Measurements from ENCODE around the gene KRTAP4-2. TPM values are rescaled to one million over a fixed set of nuclear protein-coding genes. Genes with fewer than 3 reads are reported as not detected.

KRTAP4-2 gene
- total and polyA plus RNA-seq, 10 of the 15 experiments (the other 5 are each of a cell fraction or from before 2014, with no cell fraction given): not detected

- peak in 1 of 2 experiments; percentile 62; a peak in 1 of 4 replicates for TF ChIP-seq ETV6 (conservative IDR thresholded peaks at IDR 0.05 in 1 of 2, IDR thresholded peaks at IDR 0.05 in 1 of 2; ENCODE audit: borderline replicate concordance in 1 of 2, low read depth in 1 of 2)
- no peak for TF ChIP-seq SUPT20H (IDR thresholded peaks at IDR 0.05; ENCODE audit: borderline replicate concordance, control insufficient read depth, low read depth, low read length)
- no peak for TF ChIP-seq STAT1 (conservative IDR thresholded peaks at IDR 0.05)
- TF ChIP-seq SIX5 (IDR thresholded peaks at IDR 0.05; ENCODE audit: low read depth, low read length, severe bottlenecking): no peak
- TF ChIP-seq CBX5 (IDR thresholded peaks at IDR 0.05; ENCODE audit: low read depth): no peak
- TF ChIP-seq FOXK2 (IDR thresholded peaks at IDR 0.05): no peak
These were observed 46.0 kb downstream of the KRTAP4-2 start (continued) for GRCh38 chr17:41131979-41132378.

Small RNA genes within 50 kb of the gene (small RNA-seq; reads per million reads assigned to genes)
- gene KRTAP4-17P: not detected

Other genes with a start within 250 kb of the KRTAP4-2 start
Only the 7 nearest of the 41 such genes appear.
- not detected in 2 replicates for gene KRTAP4-6, start 37.7 kb downstream of the KRTAP4-2 start, total RNA-seq (2014; rRNA removed)
- gene KRTAP4-6, start 37.7 kb downstream of the KRTAP4-2 start, total RNA-seq (2014; rRNA removed; fragmentation: Illumina TruSeq; extraction: Trizol): not detected in 2 replicates
- not detected in 2 replicates for gene KRTAP4-6, start 37.7 kb downstream of the KRTAP4-2 start, total RNA-seq (2021)
- not detected in 2 replicates for gene KRTAP4-6, start 37.7 kb downstream of the KRTAP4-2 start, polyA plus RNA-seq (2011; rRNA removed)
- gene KRTAP4-6, start 37.7 kb downstream of the KRTAP4-2 start, polyA plus RNA-seq (2014; fragmentation: Illumina TruSeq; extraction: Trizol): not detected in 2 replicates
- not detected for gene KRTAP4-6, start 37.7 kb downstream of the KRTAP4-2 start, polyA plus RNA-seq (2014; fragmentation: Nextera tagmentation; extraction: Ambion mirVana)
- not detected in 2 replicates for gene KRTAP4-6, start 37.7 kb downstream of the KRTAP4-2 start, polyA plus RNA-seq (2014; rRNA removed)
- gene KRTAP4-6, start 37.7 kb downstream of the KRTAP4-2 start, polyA plus RNA-seq (2016; fragmentation: Nextera tagmentation; extraction: Ambion mirVana): not detected
- gene KRTAP4-5, start 28.4 kb downstream of the KRTAP4-2 start, total RNA-seq (2014; rRNA removed): not detected in 2 replicates
- gene KRTAP4-5, start 28.4 kb downstream of the KRTAP4-2 start, total RNA-seq (2014; rRNA removed; fragmentation: Illumina TruSeq; extraction: Trizol): not detected in 2 replicates
- gene KRTAP4-5, start 28.4 kb downstream of the KRTAP4-2 start, total RNA-seq (2021): not detected in 2 replicates
- gene KRTAP4-5, start 28.4 kb downstream of the KRTAP4-2 start, polyA plus RNA-seq (2011; rRNA removed): not detected in 2 replicates
- not detected in 2 replicates for gene KRTAP4-5, start 28.4 kb downstream of the KRTAP4-2 start, polyA plus RNA-seq (2014; fragmentation: Illumina TruSeq; extraction: Trizol)
- gene KRTAP4-5, start 28.4 kb downstream of the KRTAP4-2 start, polyA plus RNA-seq (2014; fragmentation: Nextera tagmentation; extraction: Ambion mirVana): not detected
- gene KRTAP4-5, start 28.4 kb downstream of the KRTAP4-2 start, polyA plus RNA-seq (2014; rRNA removed): not detected in 2 replicates
- not detected for gene KRTAP4-5, start 28.4 kb downstream of the KRTAP4-2 start, polyA plus RNA-seq (2016; fragmentation: Nextera tagmentation; extraction: Ambion mirVana)
- not detected in 2 replicates for gene KRTAP4-4, start 17.5 kb downstream of the KRTAP4-2 start, total RNA-seq (2014; rRNA removed)
- gene KRTAP4-4, start 17.5 kb downstream of the KRTAP4-2 start, total RNA-seq (2014; rRNA removed; fragmentation: Illumina TruSeq; extraction: Trizol): not detected in 2 replicates
- not detected in 2 replicates for gene KRTAP4-4, start 17.5 kb downstream of the KRTAP4-2 start, total RNA-seq (2021)
- not detected in 2 replicates for gene KRTAP4-4, start 17.5 kb downstream of the KRTAP4-2 start, polyA plus RNA-seq (2011; rRNA removed)
- not detected in 2 replicates for gene KRTAP4-4, start 17.5 kb downstream of the KRTAP4-2 start, polyA plus RNA-seq (2014; fragmentation: Illumina TruSeq; extraction: Trizol)
- gene KRTAP4-4, start 17.5 kb downstream of the KRTAP4-2 start, polyA plus RNA-seq (2014; fragmentation: Nextera tagmentation; extraction: Ambion mirVana): not detected
- not detected in 2 replicates for gene KRTAP4-4, start 17.5 kb downstream of the KRTAP4-2 start, polyA plus RNA-seq (2014; rRNA removed)
- gene KRTAP4-4, start 17.5 kb downstream of the KRTAP4-2 start, polyA plus RNA-seq (2016; fragmentation: Nextera tagmentation; extraction: Ambion mirVana): not detected
- not detected in 2 replicates for gene KRTAP4-3, start 10.0 kb downstream of the KRTAP4-2 start, total RNA-seq (2014; rRNA removed)
- not detected in 2 replicates for gene KRTAP4-3, start 10.0 kb downstream of the KRTAP4-2 start, total RNA-seq (2014; rRNA removed; fragmentation: Illumina TruSeq; extraction: Trizol)
- gene KRTAP4-3, start 10.0 kb downstream of the KRTAP4-2 start, total RNA-seq (2021): not detected in 2 replicates
- not detected in 2 replicates for gene KRTAP4-3, start 10.0 kb downstream of the KRTAP4-2 start, polyA plus RNA-seq (2011; rRNA removed)
- gene KRTAP4-3, start 10.0 kb downstream of the KRTAP4-2 start, polyA plus RNA-seq (2014; fragmentation: Illumina TruSeq; extraction: Trizol): not detected in 2 replicates
- gene KRTAP4-3, start 10.0 kb downstream of the KRTAP4-2 start, polyA plus RNA-seq (2014; fragmentation: Nextera tagmentation; extraction: Ambion mirVana): not detected
- gene KRTAP4-3, start 10.0 kb downstream of the KRTAP4-2 start, polyA plus RNA-seq (2014; rRNA removed): not detected in 2 replicates
- gene KRTAP4-3, start 10.0 kb downstream of the KRTAP4-2 start, polyA plus RNA-seq (2016; fragmentation: Nextera tagmentation; extraction: Ambion mirVana): not detected
- not detected in 2 replicates for gene KRTAP4-1, start 6.7 kb upstream of the KRTAP4-2 start, total RNA-seq (2014; rRNA removed)
- gene KRTAP4-1, start 6.7 kb upstream of the KRTAP4-2 start, total RNA-seq (2014; rRNA removed; fragmentation: Illumina TruSeq; extraction: Trizol): not detected in 2 replicates
- gene KRTAP4-1, start 6.7 kb upstream of the KRTAP4-2 start, total RNA-seq (2021): not detected in 2 replicates
- not detected in 2 replicates for gene KRTAP4-1, start 6.7 kb upstream of the KRTAP4-2 start, polyA plus RNA-seq (2011; rRNA removed)
- gene KRTAP4-1, start 6.7 kb upstream of the KRTAP4-2 start, polyA plus RNA-seq (2014; fragmentation: Illumina TruSeq; extraction: Trizol): not detected in 2 replicates
- not detected for gene KRTAP4-1, start 6.7 kb upstream of the KRTAP4-2 start, polyA plus RNA-seq (2014; fragmentation: Nextera tagmentation; extraction: Ambion mirVana)
- gene KRTAP4-1, start 6.7 kb upstream of the KRTAP4-2 start, polyA plus RNA-seq (2014; rRNA removed): not detected in 2 replicates
- gene KRTAP4-1, start 6.7 kb upstream of the KRTAP4-2 start, polyA plus RNA-seq (2016; fragmentation: Nextera tagmentation; extraction: Ambion mirVana): not detected
- not detected in 2 replicates for gene KRTAP9-1, start 11.7 kb upstream of the KRTAP4-2 start, total RNA-seq (2014; rRNA removed)
- not detected in 2 replicates for gene KRTAP9-1, start 11.7 kb upstream of the KRTAP4-2 start, total RNA-seq (2014; rRNA removed; fragmentation: Illumina TruSeq; extraction: Trizol)
- gene KRTAP9-1, start 11.7 kb upstream of the KRTAP4-2 start, total RNA-seq (2021): not detected in 2 replicates
- not detected in 2 replicates for gene KRTAP9-1, start 11.7 kb upstream of the KRTAP4-2 start, polyA plus RNA-seq (2011; rRNA removed)
- gene KRTAP9-1, start 11.7 kb upstream of the KRTAP4-2 start, polyA plus RNA-seq (2014; fragmentation: Illumina TruSeq; extraction: Trizol): not detected in 2 replicates
- not detected for gene KRTAP9-1, start 11.7 kb upstream of the KRTAP4-2 start, polyA plus RNA-seq (2014; fragmentation: Nextera tagmentation; extraction: Ambion mirVana)
- not detected in 2 replicates for gene KRTAP9-1, start 11.7 kb upstream of the KRTAP4-2 start, polyA plus RNA-seq (2014; rRNA removed)
- not detected for gene KRTAP9-1, start 11.7 kb upstream of the KRTAP4-2 start, polyA plus RNA-seq (2016; fragmentation: Nextera tagmentation; extraction: Ambion mirVana)
- gene KRTAP9-2, start 48.4 kb upstream of the KRTAP4-2 start, total RNA-seq (2014; rRNA removed): not detected in 2 replicates
- gene KRTAP9-2, start 48.4 kb upstream of the KRTAP4-2 start, total RNA-seq (2014; rRNA removed; fragmentation: Illumina TruSeq; extraction: Trizol): not detected in 2 replicates
- gene KRTAP9-2, start 48.4 kb upstream of the KRTAP4-2 start, total RNA-seq (2021): not detected in 2 replicates
- not detected in 2 replicates for gene KRTAP9-2, start 48.4 kb upstream of the KRTAP4-2 start, polyA plus RNA-seq (2011; rRNA removed)
- gene KRTAP9-2, start 48.4 kb upstream of the KRTAP4-2 start, polyA plus RNA-seq (2014; fragmentation: Illumina TruSeq; extraction: Trizol): not detected in 2 replicates
- not detected for gene KRTAP9-2, start 48.4 kb upstream of the KRTAP4-2 start, polyA plus RNA-seq (2014; fragmentation: Nextera tagmentation; extraction: Ambion mirVana)
- gene KRTAP9-2, start 48.4 kb upstream of the KRTAP4-2 start, polyA plus RNA-seq (2014; rRNA removed): not detected in 2 replicates
- gene KRTAP9-2, start 48.4 kb upstream of the KRTAP4-2 start, polyA plus RNA-seq (2016; fragmentation: Nextera tagmentation; extraction: Ambion mirVana): not detected